SK-N-MC (cell line): ENCODE data around the gene ZCCHC7.

ENCODE experiments used
- EZH2 ChIP-seq: fragments of 200-600 bp; sonication (generic); IDR thresholded peaks from one replicate; pipeline ENCODE4 v1.6.1; 2017; ENCODE audit warnings: antibody characterized with exemption
- POLR2AphosphoS5 ChIP-seq: IDR thresholded peaks from 2 replicates; pipeline ENCODE4 v1.6.1; 2012; ENCODE audit warnings: mild to moderate bottlenecking, low read depth, low read length, borderline replicate concordance

- no peak for TF ChIP-seq EZH2
- TF ChIP-seq POLR2AphosphoS5 = no peak
Observed at GRCh38 chr9:37331871-37332270, 211.5 kb downstream of the ZCCHC7 start.
